Measurements from ENCODE around the gene FOXD1.

DNA sequence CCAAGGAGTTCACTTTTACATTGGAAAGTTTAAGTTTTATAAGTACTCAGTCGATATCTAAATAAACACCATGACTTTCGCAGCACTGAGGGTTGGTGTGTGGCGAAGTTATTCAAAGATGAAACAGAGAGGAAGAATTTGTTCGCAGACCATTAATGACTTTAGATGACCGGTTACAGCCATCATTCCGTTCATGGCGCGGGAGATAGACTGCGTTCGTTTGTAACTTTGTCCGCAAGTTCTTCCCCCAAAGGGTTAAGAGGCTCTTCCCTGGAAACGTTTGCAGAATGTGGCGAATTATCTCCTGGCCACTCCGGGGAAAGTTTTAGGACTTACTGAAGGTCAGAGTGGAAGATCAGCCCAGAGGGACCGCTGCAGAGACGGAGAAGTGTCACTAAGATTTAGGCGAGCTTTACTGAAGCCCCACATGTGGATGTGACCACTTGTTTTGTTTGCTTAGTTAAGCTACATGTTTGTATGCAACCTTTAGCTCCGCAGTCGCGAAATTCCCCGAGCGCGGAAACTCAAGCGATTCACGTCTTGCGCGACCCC is 2.2 kb upstream of the FOXD1 start:
- TF ChIP-seq POLR2AphosphoS5 (IDR thresholded peaks at IDR 0.05; ENCODE audit: insufficient read depth, low read depth, low read length) (no peak), POLR2A (IDR thresholded peaks at IDR 0.05; ENCODE audit: low read depth, low read length) (no peak), FOS (IDR thresholded peaks at IDR 0.05; ENCODE audit: borderline replicate concordance, insufficient read depth, low read length) (no peak)
- TF ChIP-seq, protein P1, sequence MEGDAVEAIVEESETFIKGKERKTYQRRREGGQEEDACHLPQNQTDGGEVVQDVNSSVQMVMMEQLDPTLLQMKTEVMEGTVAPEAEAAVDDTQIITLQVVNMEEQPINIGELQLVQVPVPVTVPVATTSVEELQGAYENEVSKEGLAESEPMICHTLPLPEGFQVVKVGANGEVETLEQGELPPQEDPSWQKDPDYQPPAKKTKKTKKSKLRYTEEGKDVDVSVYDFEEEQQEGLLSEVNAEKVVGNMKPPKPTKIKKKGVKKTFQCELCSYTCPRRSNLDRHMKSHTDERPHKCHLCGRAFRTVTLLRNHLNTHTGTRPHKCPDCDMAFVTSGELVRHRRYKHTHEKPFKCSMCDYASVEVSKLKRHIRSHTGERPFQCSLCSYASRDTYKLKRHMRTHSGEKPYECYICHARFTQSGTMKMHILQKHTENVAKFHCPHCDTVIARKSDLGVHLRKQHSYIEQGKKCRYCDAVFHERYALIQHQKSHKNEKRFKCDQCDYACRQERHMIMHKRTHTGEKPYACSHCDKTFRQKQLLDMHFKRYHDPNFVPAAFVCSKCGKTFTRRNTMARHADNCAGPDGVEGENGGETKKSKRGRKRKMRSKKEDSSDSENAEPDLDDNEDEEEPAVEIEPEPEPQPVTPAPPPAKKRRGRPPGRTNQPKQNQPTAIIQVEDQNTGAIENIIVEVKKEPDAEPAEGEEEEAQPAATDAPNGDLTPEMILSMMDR (IDR thresholded peaks at IDR 0.05; ENCODE audit: extremely low read depth in 1 of 2, insufficient read depth in 1 of 2, low read depth in 1 of 2, low read length in 2 of 2) = no peak
